Keratinocyte (primary cell): ENCODE data around the gene ZBTB20.

Experiments used
- EZH2 ChIP-seq: IDR thresholded peaks from one replicate; pipeline ENCODE4 v1.6.1; 2012; ENCODE audit warnings: inconsistent platforms, mild to moderate bottlenecking, low read length, moderate library complexity
- TF ChIP-seq, protein P1 (sequence below), 3 experiments: IDR thresholded peaks in 1 of 3; conservative IDR thresholded peaks in 1 of 3; optimal IDR thresholded peaks in 1 of 3; 2 replicates in 2 of 3; 3 replicates in 1 of 3; pipeline versions ENCODE3 to v1.5.1; 2011; ENCODE audit warnings: low read length in 3 of 3, mild to moderate bottlenecking in 3 of 3, moderate library complexity in 2 of 3, control low read depth in 1 of 3, inconsistent platforms in 1 of 3; ENCODE audit not compliant: insufficient read depth in 2 of 3; ENCODE audit errors: extremely low read depth in 1 of 3

DNA sequence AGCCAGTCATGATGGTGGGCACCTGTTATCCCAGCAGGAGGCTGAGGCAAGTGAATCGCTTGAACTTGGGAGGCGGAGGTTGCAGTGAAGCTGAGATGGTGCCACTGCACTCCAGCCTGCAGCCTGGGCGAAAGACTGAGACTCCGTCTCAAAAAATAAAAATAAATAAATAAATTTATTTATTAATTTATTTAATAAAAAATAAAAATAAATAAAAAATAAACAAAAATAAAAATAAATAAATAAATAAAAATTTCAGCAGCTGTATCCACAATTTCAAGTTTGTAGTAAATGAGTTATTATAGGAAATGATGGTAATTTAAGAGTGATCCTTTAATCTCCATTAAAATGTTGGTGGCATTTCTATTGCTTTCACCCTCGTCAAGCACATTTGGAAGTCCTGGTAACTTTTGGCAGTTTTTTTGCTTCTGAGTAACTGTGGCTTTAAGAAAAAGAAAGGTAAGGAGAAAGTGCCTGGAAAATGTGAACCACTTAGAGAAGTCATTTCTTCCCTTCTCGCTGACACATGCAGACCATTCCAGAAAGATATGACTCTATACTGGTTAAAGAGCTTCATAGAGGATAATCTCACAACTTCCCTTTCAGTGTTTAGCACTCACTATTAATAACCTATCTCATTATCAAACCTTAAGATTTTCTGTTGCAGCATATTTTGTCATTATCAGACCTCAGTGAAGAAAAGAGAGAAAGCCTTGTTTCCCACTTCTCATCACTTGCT is 556.6 kb downstream of the ZBTB20 start:
- TF ChIP-seq, protein P1, sequence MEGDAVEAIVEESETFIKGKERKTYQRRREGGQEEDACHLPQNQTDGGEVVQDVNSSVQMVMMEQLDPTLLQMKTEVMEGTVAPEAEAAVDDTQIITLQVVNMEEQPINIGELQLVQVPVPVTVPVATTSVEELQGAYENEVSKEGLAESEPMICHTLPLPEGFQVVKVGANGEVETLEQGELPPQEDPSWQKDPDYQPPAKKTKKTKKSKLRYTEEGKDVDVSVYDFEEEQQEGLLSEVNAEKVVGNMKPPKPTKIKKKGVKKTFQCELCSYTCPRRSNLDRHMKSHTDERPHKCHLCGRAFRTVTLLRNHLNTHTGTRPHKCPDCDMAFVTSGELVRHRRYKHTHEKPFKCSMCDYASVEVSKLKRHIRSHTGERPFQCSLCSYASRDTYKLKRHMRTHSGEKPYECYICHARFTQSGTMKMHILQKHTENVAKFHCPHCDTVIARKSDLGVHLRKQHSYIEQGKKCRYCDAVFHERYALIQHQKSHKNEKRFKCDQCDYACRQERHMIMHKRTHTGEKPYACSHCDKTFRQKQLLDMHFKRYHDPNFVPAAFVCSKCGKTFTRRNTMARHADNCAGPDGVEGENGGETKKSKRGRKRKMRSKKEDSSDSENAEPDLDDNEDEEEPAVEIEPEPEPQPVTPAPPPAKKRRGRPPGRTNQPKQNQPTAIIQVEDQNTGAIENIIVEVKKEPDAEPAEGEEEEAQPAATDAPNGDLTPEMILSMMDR (optimal IDR thresholded peaks at IDR 0.05 in 1 of 3, IDR thresholded peaks at IDR 0.05 in 1 of 3, conservative IDR thresholded peaks at IDR 0.05 in 1 of 3; ENCODE audit: extremely low read depth in 1 of 3, insufficient read depth in 2 of 3, low read length in 3 of 3), result no peak
- no peak for TF ChIP-seq EZH2
